B cell (primary cell): ENCODE measurements around the gene MED12L. TPM values are rescaled to one million over a fixed set of nuclear protein-coding genes. Genes with fewer than 3 reads are reported as not detected.

ENCODE experiments used
- ATAC-seq: fragments of 200-7000 bp; cut with Tn5 transposase; one replicate; pipeline ENCODE4 v1.10.0; 2021; ENCODE audit warnings: low read depth, mild to moderate bottlenecking, moderate number of reproducible peaks, moderate library complexity
- CTCF ChIA-PET: fragments of 350-600 bp; sonication (Branson Sonifier 250); formaldehyde crosslinking; loops from one replicate; lab custom pipeline; 2021; ENCODE audit warnings: antibody characterized with exemption, inconsistent platforms; lab: Charles Lee
- POLR2A ChIA-PET: fragments of 350-600 bp; sonication (Branson Sonifier 250); formaldehyde crosslinking; loops from one replicate; lab custom pipeline; 2021; ENCODE audit warnings: antibody characterized with exemption; lab: Charles Lee
- DNase-seq: peaks from one replicate; pipeline ENCODE4 v3.0.0; 2013
- H2AFZ ChIP-seq: 2 replicates; pipeline ENCODE4 v1.6.1; 2012; ENCODE audit warnings: mild to moderate bottlenecking, low read depth, low read length; ENCODE audit not compliant: insufficient read depth, poor library complexity, severe bottlenecking
- H3K27ac ChIP-seq, 2 donors: 1 replicate in 1 of 2; 2 replicates in 1 of 2; pipeline ENCODE4 v1.5.1; 2012 to 2013; ENCODE audit warnings: low read length in 2 of 2, mild to moderate bottlenecking in 2 of 2, moderate library complexity in 1 of 2
- H3K27me3 ChIP-seq, 4 experiments: fragments of 200-600 bp in 1 of 4; sonication (generic) in 1 of 4; replicated peaks in 1 of 4; 1 replicate in 2 of 4; 2 replicates in 2 of 4; pipeline versions ENCODE4 v1.6.1 to v1.7.0; 2013 to 2016; ENCODE audit warnings: low read length in 3 of 4, mild to moderate bottlenecking in 2 of 4, mixed read lengths in 1 of 4, moderate library complexity in 1 of 4; ENCODE audit not compliant: insufficient read depth in 4 of 4, control insufficient read depth in 3 of 4; ENCODE audit errors: control extremely low read depth in 1 of 4
- H3K36me3 ChIP-seq, 2 experiments: replicated peaks in 1 of 2; 1 replicate in 1 of 2; 2 replicates in 1 of 2; pipeline versions ENCODE4 v1.6.1 to v1.7.1; 2013; ENCODE audit warnings: low read length in 1 of 2; ENCODE audit not compliant: insufficient read depth in 2 of 2, control insufficient read depth in 1 of 2; ENCODE audit errors: control extremely low read depth in 1 of 2, extremely low read depth in 1 of 2
- H3K4me1 ChIP-seq, 2 donors: fragments of 200-600 bp in 1 of 2; sonication (generic) in 1 of 2; 1 replicate in 1 of 2; 2 replicates in 1 of 2; pipeline versions ENCODE4 v1.5.1 to v1.6.1; 2013 to 2017; ENCODE audit warnings: low read length in 2 of 2; ENCODE audit not compliant: control insufficient read depth in 2 of 2, insufficient read depth in 2 of 2
- H3K4me2 ChIP-seq: replicated peaks from 2 replicates; pipeline ENCODE3; 2012; ENCODE audit warnings: mild to moderate bottlenecking, low read depth, low read length; ENCODE audit not compliant: poor library complexity, severe bottlenecking
- H3K4me3 ChIP-seq, 5 experiments: fragments of 200-600 bp in 1 of 5; sonication (generic) in 1 of 5; 1 replicate in 3 of 5; 2 replicates in 2 of 5; pipeline versions ENCODE4 v1.5.1 to v1.7.0; 2011 to 2016; ENCODE audit warnings: low read length in 4 of 5, mild to moderate bottlenecking in 4 of 5, low read depth in 2 of 5, control low read depth in 1 of 5, moderate library complexity in 1 of 5; ENCODE audit not compliant: insufficient read depth in 1 of 5; ENCODE audit errors: control extremely low read depth in 1 of 5, extremely low read depth in 1 of 5
- H3K79me2 ChIP-seq: fragments of 200-600 bp; sonication (generic); one replicate; pipeline ENCODE4 v1.6.0; 2016; ENCODE audit warnings: low read length; ENCODE audit not compliant: control insufficient read depth, insufficient read depth
- H3K9ac ChIP-seq: fragments of 200-600 bp; sonication (generic); 2 replicates; pipeline ENCODE4 v1.6.1; 2017; ENCODE audit warnings: mild to moderate bottlenecking, low read length, moderate library complexity
- H3K9me3 ChIP-seq, 3 donors: one replicate each; pipeline versions ENCODE4 v1.6.1 to v1.7.1; 2013; ENCODE audit warnings: low read length in 2 of 3; ENCODE audit not compliant: control insufficient read depth in 2 of 3, insufficient read depth in 1 of 3; ENCODE audit errors: control extremely low read depth in 1 of 3
- H4K20me1 ChIP-seq: 2 replicates; pipeline ENCODE4 v1.6.0; 2012; ENCODE audit warnings: mild to moderate bottlenecking, low read length; ENCODE audit not compliant: insufficient read depth, control insufficient read depth, poor library complexity, severe bottlenecking
- H3K27ac Mint-ChIP-seq: one replicate; pipeline ENCODE4 v1.8.0; 2021; ENCODE audit warnings: mixed read lengths
- H3K27me3 Mint-ChIP-seq: one replicate; pipeline ENCODE4 v1.8.0; 2021; ENCODE audit warnings: mixed read lengths
- H3K4me1 Mint-ChIP-seq: one replicate; pipeline ENCODE4 v1.8.0; 2021; ENCODE audit warnings: mixed read lengths
- H3K4me3 Mint-ChIP-seq: one replicate; pipeline ENCODE4 v1.8.0; 2021; ENCODE audit warnings: mixed read lengths
- H3K9me3 Mint-ChIP-seq: one replicate; pipeline ENCODE4 v1.8.0; 2022; ENCODE audit warnings: mixed read lengths; ENCODE audit not compliant: insufficient read depth
- EZH2 ChIP-seq: IDR thresholded peaks from 2 replicates; pipeline ENCODE4 v1.6.1; 2012; ENCODE audit warnings: borderline replicate concordance, low read depth, mild to moderate bottlenecking, moderate library complexity, low read length; ENCODE audit not compliant: insufficient read depth, poor library complexity, severe bottlenecking
- WGBS: methylation state at CpG from one replicate; pipeline ENCODE4 v1.1.5; 2013; ENCODE audit warnings: missing lambda C conversion rate; ENCODE audit not compliant: insufficient coverage; 5-methylcytosine and 5-hydroxymethylcytosine counted together
- intact Hi-C: fragments of 100-400 bp; cut with micrococcal nuclease; formaldehyde crosslinking; loops from one replicate; pipeline ENCODE4 v1.10.0; 2022
- polyA plus RNA-seq: library from polyadenylated mRNA; depleted of rRNA; stranded (reverse); fragments of >200 nt; gene quantifications from 2 replicates; pipeline ENCODE4 v1.2.3, GENCODE V29; 2012
- total RNA-seq, 2 donors: library from RNA; stranded (reverse); fragments of 120-200 nt in 1 of 2; gene quantifications; 1 replicate in 1 of 2; 2 replicates in 1 of 2; pipeline versions ENCODE4 v1.2.3 to v1.2.4, GENCODE V29; 2013 to 2022
- TF ChIP-seq, protein P1 (sequence below): fragments of 200-600 bp; IDR thresholded peaks from one replicate; pipeline ENCODE4 v1.8.0; 2022; ENCODE audit warnings: antibody characterized with exemption, mild to moderate bottlenecking

Gene MED12L
- total and polyA plus RNA-seq, 2 donors (not counting 1 experiment from before 2014, with no cell fraction given): 0.07 to 0.30 TPM

DNA sequence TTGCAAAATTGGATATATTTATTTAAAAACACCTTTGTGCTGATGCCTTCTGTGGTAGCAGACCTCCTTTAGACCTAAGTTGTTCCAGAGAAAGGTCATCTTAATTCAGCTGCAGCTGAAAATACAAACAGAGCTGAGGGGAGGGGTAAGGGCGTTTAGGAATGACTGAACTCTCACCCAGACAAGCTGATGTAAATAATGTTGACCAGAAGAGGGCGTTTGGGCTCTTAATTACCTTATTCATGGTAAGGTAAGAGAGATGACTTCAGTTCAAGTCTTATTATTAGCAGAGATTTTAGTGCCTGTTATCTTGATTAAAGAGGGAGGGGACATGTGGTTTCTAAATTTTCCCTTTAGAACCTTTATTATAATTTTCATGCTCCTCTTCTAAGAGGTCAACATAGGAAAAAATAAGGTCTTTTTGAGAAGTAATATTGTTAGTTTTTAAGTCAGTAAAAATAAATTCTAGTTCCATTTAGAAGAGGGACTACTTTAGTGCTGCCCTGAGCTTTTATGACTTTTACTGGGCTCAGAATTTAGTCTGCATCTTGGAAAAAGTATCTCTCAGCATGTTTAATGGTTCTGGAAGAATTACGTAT is 71.3 kb downstream of the MED12L start:
- peak; percentile 78 for ATAC-seq
- Histone ChIP-seq H3K27me3 (no peaks in the 10 kb centered on the region), H4K20me1 (no peaks in the 10 kb centered on the region), H3K4me2 (no peak overlapping the region), H3K9me3 (no peaks in the 10 kb centered on the region), H3K79me2 (no peaks in the 10 kb centered on the region), H3K27ac (no peak overlapping the region), H3K4me1 (no peaks in the 10 kb centered on the region), H3K4me3 (no peak overlapping the region), H3K36me3 (no peaks in the 10 kb centered on the region), H3K9ac (no peak overlapping the region), H2AFZ (no peak overlapping the region)
- no peak overlapping the region for H3K27ac Mint-ChIP-seq
- ChIA-PET CTCF (interaction anchor here (0.6 to 2.4 kb wide), 20 partner anchors 10 to 681 kb away, joined by 3 to 21 read pairs (median 4); partner anchors contain the start of gene P2RY14), POLR2A (no interaction called here)
- H3K4me1 Mint-ChIP-seq: no peaks in the 10 kb centered on the region
- intact Hi-C loops: loop anchor here (1.0 to 5.0 kb wide), 4 partner anchors 71 to 761 kb away; no protein-coding TSS in a partner anchor
- H3K9me3 Mint-ChIP-seq: no peaks in the 10 kb centered on the region
- no CpG with 5 or more reads among the region's 3 CpGs for WGBS
- peak; percentile 71 for DNase-seq
- TF ChIP-seq, protein P1, sequence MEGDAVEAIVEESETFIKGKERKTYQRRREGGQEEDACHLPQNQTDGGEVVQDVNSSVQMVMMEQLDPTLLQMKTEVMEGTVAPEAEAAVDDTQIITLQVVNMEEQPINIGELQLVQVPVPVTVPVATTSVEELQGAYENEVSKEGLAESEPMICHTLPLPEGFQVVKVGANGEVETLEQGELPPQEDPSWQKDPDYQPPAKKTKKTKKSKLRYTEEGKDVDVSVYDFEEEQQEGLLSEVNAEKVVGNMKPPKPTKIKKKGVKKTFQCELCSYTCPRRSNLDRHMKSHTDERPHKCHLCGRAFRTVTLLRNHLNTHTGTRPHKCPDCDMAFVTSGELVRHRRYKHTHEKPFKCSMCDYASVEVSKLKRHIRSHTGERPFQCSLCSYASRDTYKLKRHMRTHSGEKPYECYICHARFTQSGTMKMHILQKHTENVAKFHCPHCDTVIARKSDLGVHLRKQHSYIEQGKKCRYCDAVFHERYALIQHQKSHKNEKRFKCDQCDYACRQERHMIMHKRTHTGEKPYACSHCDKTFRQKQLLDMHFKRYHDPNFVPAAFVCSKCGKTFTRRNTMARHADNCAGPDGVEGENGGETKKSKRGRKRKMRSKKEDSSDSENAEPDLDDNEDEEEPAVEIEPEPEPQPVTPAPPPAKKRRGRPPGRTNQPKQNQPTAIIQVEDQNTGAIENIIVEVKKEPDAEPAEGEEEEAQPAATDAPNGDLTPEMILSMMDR: peak; percentile 74
- no peak for TF ChIP-seq EZH2
- H3K4me3 Mint-ChIP-seq: no peak overlapping the region
- no peaks in the 10 kb centered on the region for H3K27me3 Mint-ChIP-seq

GRCh38 chr3:151159806-151160205 is 74.3 kb downstream of the MED12L start:
- no peak overlapping the region for H3K4me3 Mint-ChIP-seq
- no peak overlapping the region for H3K9ac ChIP-seq
- H4K20me1 ChIP-seq: no peaks in the 10 kb centered on the region
- H3K4me2 ChIP-seq: no peak overlapping the region
- TF ChIP-seq, protein P1: no peak
- no peak for TF ChIP-seq EZH2
- no peak overlapping the region for H2AFZ ChIP-seq
- H3K4me1 ChIP-seq: no peaks in the 10 kb centered on the region
- H3K27me3 Mint-ChIP-seq: no peaks in the 10 kb centered on the region
- no peak for DNase-seq
- H3K9me3 Mint-ChIP-seq: no peaks in the 10 kb centered on the region
- H3K9me3 ChIP-seq: no peaks in the 10 kb centered on the region
- no peak for ATAC-seq
- no peaks in the 10 kb centered on the region for H3K36me3 ChIP-seq
- H3K79me2 ChIP-seq: no peaks in the 10 kb centered on the region
- H3K27ac ChIP-seq: no peak overlapping the region
- no peak overlapping the region for H3K27ac Mint-ChIP-seq
- H3K27me3 ChIP-seq: no peaks in the 10 kb centered on the region
- intact Hi-C loops: loop anchor here (5.0 kb wide), 1 partner anchor 757 kb away; no protein-coding TSS in a partner anchor
- WGBS: 95% methylated on average over 8 of the region's 10 CpGs
- CTCF ChIA-PET: interaction anchor here (1.1 to 1.5 kb wide), 2 partner anchors 119 to 166 kb away, joined by 4 to 5 read pairs; partner anchors contain the start of gene P2RY14
- POLR2A ChIA-PET: no interaction called here
- no peak overlapping the region for H3K4me3 ChIP-seq
- no peaks in the 10 kb centered on the region for H3K4me1 Mint-ChIP-seq
